ENCODE data around the gene WDR47.

WDR47 gene

DNA sequence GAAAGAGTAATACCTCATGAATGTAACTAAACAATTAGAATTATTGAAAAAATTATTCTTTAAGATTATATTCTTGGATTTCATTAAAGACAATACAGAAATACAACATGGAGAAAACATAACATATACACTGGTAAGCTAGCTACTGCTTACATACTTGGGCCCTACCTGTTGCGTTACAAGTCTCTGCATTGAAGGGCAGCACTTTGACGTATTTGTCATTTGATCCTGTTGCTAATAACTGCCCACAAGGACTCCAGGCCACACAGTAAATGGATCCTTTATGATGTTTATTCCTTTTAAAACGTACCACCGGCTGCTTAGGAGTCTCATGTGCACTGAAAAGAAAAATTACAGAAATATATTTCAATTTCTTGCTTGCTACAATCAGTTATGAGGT, 58.8 kb downstream of the WDR47 start:
- Histone ChIP-seq H3K4me2 (ENCODE audit: low read length) (no peak overlapping the region), H3K36me3 (replicated peaks; ENCODE audit: low read depth, low read length) (no peaks in the 10 kb centered on the region), H2AFZ (ENCODE audit: low read depth, low read length) (no peak overlapping the region), H3K4me3 (ENCODE audit: low read length) (no peak overlapping the region), H3K4me1 (ENCODE audit: low read length) (no peaks in the 10 kb centered on the region), H4K20me1 (ENCODE audit: insufficient read depth, low read length) (no peaks in the 10 kb centered on the region), H3K27me3 (ENCODE audit: low read depth, low read length) (no peaks in the 10 kb centered on the region), H3K9me3 (ENCODE audit: insufficient read depth, low read length) (no peaks in the 10 kb centered on the region), H3K9ac (ENCODE audit: low read length) (no peak overlapping the region), H3K27ac (ENCODE audit: low read length) (no peak overlapping the region), H3K79me2 (ENCODE audit: low read length) (no peaks in the 10 kb centered on the region)
- TF ChIP-seq EZH2phosphoT487 (IDR thresholded peaks at IDR 0.05; ENCODE audit: low read depth) = no peak
- TF ChIP-seq, protein P1, sequence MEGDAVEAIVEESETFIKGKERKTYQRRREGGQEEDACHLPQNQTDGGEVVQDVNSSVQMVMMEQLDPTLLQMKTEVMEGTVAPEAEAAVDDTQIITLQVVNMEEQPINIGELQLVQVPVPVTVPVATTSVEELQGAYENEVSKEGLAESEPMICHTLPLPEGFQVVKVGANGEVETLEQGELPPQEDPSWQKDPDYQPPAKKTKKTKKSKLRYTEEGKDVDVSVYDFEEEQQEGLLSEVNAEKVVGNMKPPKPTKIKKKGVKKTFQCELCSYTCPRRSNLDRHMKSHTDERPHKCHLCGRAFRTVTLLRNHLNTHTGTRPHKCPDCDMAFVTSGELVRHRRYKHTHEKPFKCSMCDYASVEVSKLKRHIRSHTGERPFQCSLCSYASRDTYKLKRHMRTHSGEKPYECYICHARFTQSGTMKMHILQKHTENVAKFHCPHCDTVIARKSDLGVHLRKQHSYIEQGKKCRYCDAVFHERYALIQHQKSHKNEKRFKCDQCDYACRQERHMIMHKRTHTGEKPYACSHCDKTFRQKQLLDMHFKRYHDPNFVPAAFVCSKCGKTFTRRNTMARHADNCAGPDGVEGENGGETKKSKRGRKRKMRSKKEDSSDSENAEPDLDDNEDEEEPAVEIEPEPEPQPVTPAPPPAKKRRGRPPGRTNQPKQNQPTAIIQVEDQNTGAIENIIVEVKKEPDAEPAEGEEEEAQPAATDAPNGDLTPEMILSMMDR (IDR thresholded peaks at IDR 0.05; ENCODE audit: low read depth, low read length) = no peak

DNA sequence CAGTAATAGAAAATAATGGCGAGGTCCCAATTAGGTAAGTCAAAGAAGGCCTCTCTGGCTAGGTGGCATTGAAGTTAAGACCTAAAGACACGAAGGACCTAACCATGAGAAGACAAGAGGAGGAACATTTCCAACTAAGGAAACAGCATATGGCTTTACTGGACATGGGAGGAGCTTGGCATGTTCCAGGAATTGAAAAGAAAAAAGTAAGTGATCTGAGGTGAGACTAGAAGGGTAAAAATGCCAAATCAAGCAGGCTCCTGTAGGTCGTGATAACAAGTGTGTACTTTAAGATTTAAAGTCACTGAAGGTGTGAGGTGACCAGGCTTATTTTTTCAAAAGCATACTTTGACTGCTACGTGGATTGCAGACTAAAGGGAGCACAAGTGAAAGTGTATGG, 65.2 kb downstream of the WDR47 start:
- no peaks in the 10 kb centered on the region for H3K36me3 ChIP-seq (replicated peaks; ENCODE audit: low read depth, low read length)
- H3K79me2 ChIP-seq (ENCODE audit: low read length) = no peaks in the 10 kb centered on the region
- H3K27me3 ChIP-seq (ENCODE audit: low read depth, low read length) = no peaks in the 10 kb centered on the region
- no peak overlapping the region for H3K27ac ChIP-seq (ENCODE audit: low read length)
- TF ChIP-seq EZH2phosphoT487 (IDR thresholded peaks at IDR 0.05; ENCODE audit: low read depth) = no peak
- TF ChIP-seq, protein P1 (IDR thresholded peaks at IDR 0.05; ENCODE audit: low read depth, low read length) = no peak
- H3K9ac ChIP-seq (ENCODE audit: low read length) = no peak overlapping the region
- H2AFZ ChIP-seq (ENCODE audit: low read depth, low read length) = no peak overlapping the region
- no peaks in the 10 kb centered on the region for H4K20me1 ChIP-seq (ENCODE audit: insufficient read depth, low read length)
- H3K4me1 ChIP-seq (ENCODE audit: low read length) = no peaks in the 10 kb centered on the region
- H3K4me3 ChIP-seq (ENCODE audit: low read length) = no peak overlapping the region
- no peak overlapping the region for H3K4me2 ChIP-seq (ENCODE audit: low read length)
- no peaks in the 10 kb centered on the region for H3K9me3 ChIP-seq (ENCODE audit: insufficient read depth, low read length)

DNA sequence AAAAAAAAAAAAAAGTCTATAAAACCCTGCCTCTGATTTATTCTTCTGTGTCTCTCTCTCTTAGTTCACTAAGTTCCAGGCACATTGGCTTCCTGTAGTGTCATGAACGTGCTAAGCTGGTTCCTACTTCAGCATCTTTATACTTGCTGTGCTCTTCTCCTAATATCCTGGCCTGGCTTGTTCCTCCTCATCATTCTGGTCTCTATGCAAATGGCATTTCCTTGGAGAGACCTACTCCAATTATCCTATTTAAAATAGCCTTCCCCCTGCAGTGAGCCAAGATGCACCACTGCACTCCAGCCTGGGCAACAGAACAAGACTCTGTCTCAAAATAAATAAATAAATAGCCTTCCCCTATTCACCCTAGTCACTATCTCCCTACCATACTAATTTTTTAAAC, 69.0 kb downstream of the WDR47 start:
- no peaks in the 10 kb centered on the region for H3K4me1 ChIP-seq (ENCODE audit: low read length)
- no peak overlapping the region for H3K4me2 ChIP-seq (ENCODE audit: low read length)
- TF ChIP-seq EZH2phosphoT487 (IDR thresholded peaks at IDR 0.05; ENCODE audit: low read depth) = no peak
- TF ChIP-seq, protein P1 (IDR thresholded peaks at IDR 0.05; ENCODE audit: low read depth, low read length) = no peak

DNA sequence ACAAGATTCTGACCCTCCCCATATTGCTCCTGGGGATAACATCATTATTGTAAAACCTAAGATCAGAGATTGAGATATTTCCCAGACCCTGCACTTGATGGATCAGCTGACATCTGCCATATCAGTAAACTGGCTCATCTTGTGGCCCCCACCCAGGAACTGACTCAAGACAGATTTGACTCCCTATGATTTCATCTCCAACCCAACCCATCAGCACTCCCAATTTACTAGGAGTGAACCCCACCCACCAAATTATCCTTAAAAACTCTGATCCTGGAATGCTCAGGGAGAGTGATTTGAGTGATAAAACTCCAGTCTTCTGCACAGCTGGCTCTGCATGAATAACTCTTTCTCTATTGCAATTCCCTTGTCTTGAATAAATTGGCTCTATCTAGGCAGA, 72.6 kb downstream of the WDR47 start:
- Histone ChIP-seq H3K9ac (ENCODE audit: low read length) (no peak overlapping the region), H3K27ac (ENCODE audit: low read length) (no peak overlapping the region), H2AFZ (ENCODE audit: low read depth, low read length) (no peak overlapping the region), H4K20me1 (ENCODE audit: insufficient read depth, low read length) (no peaks in the 10 kb centered on the region), H3K9me3 (ENCODE audit: insufficient read depth, low read length) (no peaks in the 10 kb centered on the region), H3K36me3 (replicated peaks; ENCODE audit: low read depth, low read length) (peaks cover 3% of the 10 kb centered on the region), H3K4me3 (ENCODE audit: low read length) (no peak overlapping the region), H3K4me1 (ENCODE audit: low read length) (no peaks in the 10 kb centered on the region), H3K4me2 (ENCODE audit: low read length) (no peak overlapping the region), H3K79me2 (ENCODE audit: low read length) (no peaks in the 10 kb centered on the region), H3K27me3 (ENCODE audit: low read depth, low read length) (no peaks in the 10 kb centered on the region)
- TF ChIP-seq, protein P1 (IDR thresholded peaks at IDR 0.05; ENCODE audit: low read depth, low read length) = no peak
- no peak for TF ChIP-seq EZH2phosphoT487 (IDR thresholded peaks at IDR 0.05; ENCODE audit: low read depth)

More for the DNA sequence above, 69.0 kb downstream of the WDR47 start:
- no peak overlapping the region for H3K27ac ChIP-seq (ENCODE audit: low read length)
- no peak overlapping the region for H3K9ac ChIP-seq (ENCODE audit: low read length)
- H3K9me3 ChIP-seq (ENCODE audit: insufficient read depth, low read length) = no peaks in the 10 kb centered on the region
- no peaks in the 10 kb centered on the region for H3K27me3 ChIP-seq (ENCODE audit: low read depth, low read length)
- no peaks in the 10 kb centered on the region for H3K79me2 ChIP-seq (ENCODE audit: low read length)
- H3K4me3 ChIP-seq (ENCODE audit: low read length) = no peak overlapping the region
- H3K36me3 ChIP-seq (replicated peaks; ENCODE audit: low read depth, low read length) = peaks cover 3% of the 10 kb centered on the region
- no peak overlapping the region for H2AFZ ChIP-seq (ENCODE audit: low read depth, low read length)
- H4K20me1 ChIP-seq (ENCODE audit: insufficient read depth, low read length) = no peaks in the 10 kb centered on the region
